ENCODE data around the gene CDC42SE2. TPM values are rescaled to one million over a fixed set of nuclear protein-coding genes. Genes with fewer than 3 reads are reported as not detected.
"Not testable (repeated sequence)": the region's sequence is repeated elsewhere in the genome, so short reads cannot be mapped to it uniquely, and the experiment has no call there.

CDC42SE2 gene
- total RNA-seq, 1 experiment from 2014 or later: 39.6 TPM

GRCh38 chr5:131389096-131389868 lies 125.4 kb downstream of the CDC42SE2 start:
- DNase-seq (ENCODE audit: low read depth): no peak

- DNase-seq (ENCODE audit: low read depth): no peak
Measured at GRCh38 chr5:131389869-131390265, 126.0 kb downstream of the CDC42SE2 start.

- DNase-seq (ENCODE audit: low read depth): no peak
Measured at GRCh38 chr5:131392466-131393095, 128.7 kb downstream of the CDC42SE2 start.

DNA sequence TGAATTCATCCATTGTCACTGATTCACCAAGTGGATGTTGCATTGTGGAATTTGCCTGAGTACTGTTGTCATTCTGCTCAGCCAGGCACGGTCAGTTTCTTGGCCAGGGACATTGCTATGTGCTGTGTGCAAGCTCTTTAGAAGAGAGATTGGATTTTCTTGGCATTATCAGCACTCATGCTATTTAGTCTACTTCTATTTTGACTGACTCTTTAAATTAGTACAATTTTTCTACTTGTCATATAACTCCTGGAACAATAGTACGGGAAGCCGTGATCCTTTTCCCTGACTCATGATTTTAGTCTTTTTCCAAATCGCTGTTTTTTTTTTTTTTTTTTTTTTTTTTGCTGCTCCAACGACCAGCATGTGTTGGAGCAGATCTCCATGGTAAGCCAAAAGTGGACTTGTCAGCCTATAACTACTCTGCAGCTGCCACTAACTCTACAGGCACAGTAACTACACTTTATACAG lies 129.7 kb downstream of the CDC42SE2 start:
- peak; percentile 18 for DNase-seq (ENCODE audit: low read depth)

DNA sequence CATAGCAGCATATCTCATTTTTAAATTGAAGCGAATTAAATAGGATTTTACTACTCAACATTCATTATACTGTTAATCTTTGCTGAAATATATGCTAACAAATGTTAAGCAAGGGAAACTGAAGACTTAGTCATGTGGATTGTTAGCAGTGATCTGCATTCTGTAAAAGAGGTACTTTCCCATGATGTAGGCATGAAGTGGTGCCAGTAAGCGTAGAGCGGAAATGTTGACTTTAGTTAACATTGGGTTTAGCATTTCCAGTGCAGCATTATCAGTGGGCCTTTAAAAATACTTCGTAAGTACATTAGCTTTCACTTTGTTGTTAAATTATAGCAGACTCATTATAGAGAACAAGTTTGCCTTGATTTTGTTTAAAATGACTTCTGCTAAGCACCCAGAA lies 130.3 kb downstream of the CDC42SE2 start:
- DNase-seq (ENCODE audit: low read depth): peak; percentile 76

DNA sequence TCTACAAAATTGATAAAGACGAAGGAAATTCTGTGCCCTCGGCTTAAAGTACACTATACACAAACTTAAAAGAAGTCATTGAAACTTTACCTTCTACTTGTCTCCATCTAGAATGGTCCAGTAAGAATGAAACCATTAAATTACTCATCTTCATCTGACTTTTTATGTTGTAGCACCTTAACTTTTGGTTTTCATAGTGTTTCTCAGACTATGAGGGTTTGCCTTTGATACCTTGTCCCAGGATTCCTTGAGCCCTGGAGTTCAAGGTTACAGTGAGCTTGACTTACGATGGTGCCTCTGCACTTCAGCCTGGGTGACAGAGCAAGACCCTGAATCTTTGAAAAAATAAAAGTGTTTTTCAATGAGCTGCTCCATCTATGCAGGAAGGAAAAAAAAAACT lies 132.2 kb downstream of the CDC42SE2 start:
- DNase-seq (ENCODE audit: low read depth): no peak

GRCh38 chr5:131396630-131397273 lies 132.9 kb downstream of the CDC42SE2 start:
- DNase-seq (ENCODE audit: low read depth): no peak

- DNase-seq (ENCODE audit: low read depth): not testable (repeated sequence)
Measured at GRCh38 chr5:131399007-131399406, 135.2 kb downstream of the CDC42SE2 start.

DNA sequence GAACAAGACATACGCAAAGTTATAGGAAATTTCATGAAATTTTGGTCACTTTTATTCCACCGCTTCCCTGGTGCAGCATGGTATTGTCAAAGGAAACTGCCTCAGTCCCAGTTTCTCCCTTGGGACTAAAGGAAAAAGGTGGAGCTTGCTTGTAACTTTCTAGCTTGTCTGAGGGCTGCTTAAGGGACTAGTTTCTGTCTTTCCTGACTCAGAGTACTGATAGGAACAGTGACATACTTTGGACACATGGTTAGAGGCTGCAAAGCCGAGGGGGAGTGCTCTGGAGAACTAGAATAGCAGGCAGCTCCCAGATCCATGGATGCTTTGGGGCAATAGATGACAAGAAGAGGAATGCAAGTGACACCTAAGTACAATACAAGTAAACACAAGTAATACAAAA lies 136.7 kb downstream of the CDC42SE2 start:
- no peak for DNase-seq (ENCODE audit: low read depth)

- no peak for DNase-seq (ENCODE audit: low read depth)
Measured at GRCh38 chr5:131405674-131406073, 141.8 kb downstream of the CDC42SE2 start.

DNA sequence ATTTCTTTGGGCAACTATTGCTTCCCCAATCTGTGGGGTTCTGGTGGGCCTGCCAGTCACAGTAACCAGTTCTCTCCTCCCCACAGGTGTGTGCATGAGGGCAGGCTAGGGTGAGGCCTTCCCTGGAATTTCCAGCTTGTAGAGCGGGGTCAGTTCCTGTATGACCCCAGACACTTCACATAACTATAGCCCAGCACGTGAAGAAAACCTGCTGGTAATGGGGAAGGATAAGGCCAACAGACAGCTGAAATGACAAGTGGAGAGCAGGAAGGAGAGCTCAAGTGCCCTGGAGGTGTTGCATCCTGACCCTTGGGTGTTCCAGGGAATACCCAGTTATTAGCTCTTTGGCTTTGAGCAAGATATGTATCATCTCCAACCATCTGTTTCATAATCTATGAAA lies 142.2 kb downstream of the CDC42SE2 start:
- DNase-seq (ENCODE audit: low read depth): no peak

- no peak for DNase-seq (ENCODE audit: low read depth)
Measured at GRCh38 chr5:131406975-131407638, 143.3 kb downstream of the CDC42SE2 start.

DNA sequence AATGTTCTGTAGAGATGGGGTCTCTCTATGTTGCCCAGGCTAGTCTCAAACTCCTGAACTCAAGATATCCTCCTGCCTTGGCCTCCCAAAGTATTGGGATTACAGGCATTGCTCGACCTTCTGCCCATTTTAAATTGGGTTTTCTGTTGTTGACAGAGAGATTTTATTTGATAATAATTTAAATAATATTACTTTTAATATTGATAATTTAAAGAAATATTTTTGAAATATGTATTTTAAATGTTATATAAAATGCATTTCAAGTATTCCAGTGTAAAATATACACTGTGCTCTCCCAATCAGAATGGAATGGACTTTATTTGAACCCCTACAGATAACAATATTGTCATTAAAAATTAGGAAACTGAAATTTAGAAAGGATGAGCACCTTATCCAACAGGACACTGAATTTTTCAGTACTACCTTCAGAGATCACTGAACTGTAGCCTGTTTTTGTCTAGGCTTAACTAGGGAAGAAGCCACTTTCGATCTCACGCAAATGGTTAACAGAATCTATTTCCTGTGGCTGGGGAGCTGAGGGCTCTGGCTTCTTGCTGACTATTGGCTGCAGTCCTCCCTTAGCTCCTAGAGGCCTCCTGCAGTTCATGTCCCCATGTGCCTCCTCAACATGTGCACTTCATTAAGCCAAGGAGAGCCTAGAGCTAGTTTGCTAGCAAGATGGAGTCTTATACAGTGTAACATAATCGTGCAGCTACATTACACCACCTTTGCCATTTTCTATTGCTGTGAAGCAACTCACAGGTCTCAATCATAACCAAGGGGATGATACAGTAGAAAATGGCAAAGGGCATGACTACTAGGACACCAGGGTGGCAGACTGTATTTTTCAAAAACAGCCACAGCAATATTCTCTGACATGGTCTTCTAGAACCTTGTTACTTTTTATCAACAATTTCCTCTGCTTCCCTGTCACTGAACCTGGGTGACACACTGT lies 150.0 kb downstream of the CDC42SE2 start:
- no peak for DNase-seq (ENCODE audit: low read depth)

DNA sequence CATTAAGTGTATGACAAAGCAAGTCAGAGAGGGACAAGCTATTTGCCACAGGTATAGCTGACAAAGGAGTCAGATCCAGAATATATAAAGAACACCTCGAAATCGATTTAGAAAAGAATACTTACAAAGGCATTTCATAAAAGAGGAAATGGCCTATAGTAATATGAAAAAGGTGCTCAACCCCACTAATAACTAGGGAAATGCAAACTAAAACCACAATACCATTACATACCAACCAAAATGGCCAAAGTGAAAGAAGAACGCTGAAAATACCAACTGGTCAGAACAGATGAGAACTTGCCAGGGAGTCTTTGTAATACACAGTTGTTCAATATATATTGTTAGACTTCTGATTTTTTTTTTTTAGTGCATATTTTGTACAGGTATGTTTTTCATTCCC lies 152.9 kb downstream of the CDC42SE2 start:
- no peak for DNase-seq (ENCODE audit: low read depth)

DNA sequence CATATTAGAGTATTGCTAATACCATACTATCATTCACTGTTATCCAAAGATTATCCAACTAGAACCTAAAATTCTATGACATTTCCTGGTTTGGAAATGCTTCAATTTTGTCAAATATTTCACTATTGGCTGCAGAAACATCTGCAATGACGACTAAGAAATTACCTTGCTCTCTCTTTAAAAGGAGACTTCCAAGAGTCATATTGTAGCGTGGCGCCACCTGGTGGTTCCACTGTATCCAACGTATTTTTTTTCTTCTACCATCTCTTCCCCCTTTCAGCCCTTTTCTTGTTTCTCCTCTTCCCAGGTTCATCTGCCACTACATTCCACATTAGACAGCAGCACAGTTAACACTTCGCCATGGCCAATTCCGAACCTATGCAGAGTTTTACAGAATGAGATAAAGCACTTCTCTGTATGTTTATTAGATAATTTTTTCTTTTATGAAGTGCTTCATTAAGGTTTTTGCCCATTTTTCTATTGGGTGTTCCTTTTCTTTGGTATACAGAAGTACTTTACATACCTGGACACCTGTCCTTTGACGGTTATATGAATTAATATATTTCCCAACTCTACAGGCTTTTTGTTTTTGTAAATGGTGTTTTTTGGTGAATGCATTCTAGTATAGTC lies 153.5 kb downstream of the CDC42SE2 start:
- peak; percentile 68 for DNase-seq (ENCODE audit: low read depth)

DNA sequence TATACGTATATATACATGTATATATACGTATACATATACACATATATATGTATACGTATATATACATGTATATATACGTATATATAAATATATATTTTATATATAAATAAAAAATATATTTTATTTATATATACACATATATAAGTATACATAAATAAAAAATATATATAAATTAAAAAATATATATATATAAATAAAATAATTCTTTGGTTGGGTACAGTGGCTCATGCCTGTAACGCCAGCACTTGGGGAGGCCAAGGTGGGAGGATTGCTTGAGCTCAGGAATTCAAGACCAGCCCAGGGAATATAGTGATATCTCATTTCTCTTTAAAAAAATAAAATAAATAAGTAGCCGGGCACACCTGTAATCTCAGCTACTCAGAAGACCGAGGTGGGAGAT lies 155.0 kb downstream of the CDC42SE2 start:
- DNase-seq (ENCODE audit: low read depth): no peak

DNA sequence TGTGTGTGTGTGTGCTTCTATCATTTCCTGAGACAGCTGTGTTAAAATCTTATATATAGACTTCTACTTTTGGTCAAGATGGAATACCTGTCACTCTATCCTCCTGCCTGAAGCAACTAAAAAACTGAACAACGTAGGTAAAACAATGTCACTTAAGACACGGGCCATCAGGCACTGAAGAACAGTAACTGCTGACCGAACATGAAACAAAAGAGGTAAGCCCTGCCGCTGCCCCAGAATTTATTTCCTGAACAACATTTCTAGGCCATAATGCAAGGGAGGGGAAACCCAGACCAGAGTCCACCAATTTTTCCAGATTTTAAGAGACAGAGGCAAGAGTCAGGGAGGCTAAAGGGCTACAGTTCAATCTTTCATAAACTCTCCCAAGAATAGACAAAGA lies 156.0 kb downstream of the CDC42SE2 start:
- no peak for DNase-seq (ENCODE audit: low read depth)

GRCh38 chr5:131423056-131423455 lies 159.2 kb downstream of the CDC42SE2 start:
- peak; percentile 21 for DNase-seq (ENCODE audit: low read depth)

GRCh38 chr5:131426011-131426410 lies 162.2 kb downstream of the CDC42SE2 start:
- DNase-seq (ENCODE audit: low read depth): no peak

GRCh38 chr5:131430794-131431193 lies 166.9 kb downstream of the CDC42SE2 start:
- no peak for DNase-seq (ENCODE audit: low read depth)

DNA sequence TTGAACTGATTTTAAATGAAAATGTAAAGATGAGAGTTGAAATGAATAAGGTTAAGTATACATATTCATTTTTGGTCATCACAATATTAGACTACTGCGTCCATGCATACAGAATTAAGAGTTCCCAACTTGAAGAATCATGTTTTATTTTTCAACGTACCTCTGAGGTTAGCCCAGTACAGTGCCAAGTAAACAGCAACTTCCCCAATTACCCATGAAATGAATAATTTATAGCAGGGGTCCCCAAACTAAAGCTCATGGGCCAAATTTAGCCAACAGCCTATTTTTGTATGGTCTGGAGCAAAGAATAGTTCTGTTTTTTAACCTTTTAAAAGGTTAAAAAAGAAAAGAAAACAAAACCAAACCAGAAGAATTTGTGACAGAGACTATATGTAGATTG lies 167.9 kb downstream of the CDC42SE2 start:
- no peak for DNase-seq (ENCODE audit: low read depth)

Data from Daoy (cell line).